ENCODE measurements around the gene YWHAH.

The YWHAH gene

GRCh38 chr22:31904651-31905050, 39.7 kb upstream of the YWHAH start:
- TF ChIP-seq ZFX (IDR thresholded peaks at IDR 0.05; ENCODE audit: borderline replicate concordance) (no peak), CTCF (IDR thresholded peaks at IDR 0.05) (no peak)
- no peak overlapping the region for H3K27ac ChIP-seq

- no peak overlapping the region for H3K27ac ChIP-seq
- TF ChIP-seq CTCF (IDR thresholded peaks at IDR 0.05) (no peak), ZFX (IDR thresholded peaks at IDR 0.05; ENCODE audit: borderline replicate concordance) (no peak)
These were observed 39.0 kb upstream of the YWHAH start for GRCh38 chr22:31905356-31905755.

- TF ChIP-seq ZFX (IDR thresholded peaks at IDR 0.05; ENCODE audit: borderline replicate concordance) = no peak
- TF ChIP-seq CTCF (IDR thresholded peaks at IDR 0.05) = no peak
- no peak overlapping the region for H3K27ac ChIP-seq
These were observed 38.2 kb upstream of the YWHAH start for GRCh38 chr22:31906086-31906485.

DNA sequence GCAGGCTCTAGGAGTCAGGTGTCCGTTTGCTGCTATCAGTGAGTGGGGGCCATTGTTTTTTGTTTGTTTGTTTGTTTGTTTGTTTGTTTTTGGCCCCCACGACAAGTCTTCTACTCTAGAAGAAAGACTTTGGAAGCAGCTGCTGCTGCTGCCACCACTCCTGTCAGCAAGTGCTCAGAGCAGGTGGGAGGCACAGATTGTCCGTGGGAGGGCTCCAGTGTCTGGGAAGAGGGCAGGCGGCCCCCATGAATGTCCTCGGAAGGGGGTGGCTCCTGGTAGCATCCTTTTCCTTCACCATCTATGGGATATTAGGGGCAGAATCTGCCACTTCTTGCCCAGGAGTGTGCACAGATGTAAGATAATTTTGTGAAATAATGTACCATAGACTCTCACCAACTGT, 37.8 kb upstream of the YWHAH start:
- H3K27ac ChIP-seq = no peak overlapping the region
- TF ChIP-seq CTCF (IDR thresholded peaks at IDR 0.05) = no peak
- no peak for TF ChIP-seq ZFX (IDR thresholded peaks at IDR 0.05; ENCODE audit: borderline replicate concordance)

DNA sequence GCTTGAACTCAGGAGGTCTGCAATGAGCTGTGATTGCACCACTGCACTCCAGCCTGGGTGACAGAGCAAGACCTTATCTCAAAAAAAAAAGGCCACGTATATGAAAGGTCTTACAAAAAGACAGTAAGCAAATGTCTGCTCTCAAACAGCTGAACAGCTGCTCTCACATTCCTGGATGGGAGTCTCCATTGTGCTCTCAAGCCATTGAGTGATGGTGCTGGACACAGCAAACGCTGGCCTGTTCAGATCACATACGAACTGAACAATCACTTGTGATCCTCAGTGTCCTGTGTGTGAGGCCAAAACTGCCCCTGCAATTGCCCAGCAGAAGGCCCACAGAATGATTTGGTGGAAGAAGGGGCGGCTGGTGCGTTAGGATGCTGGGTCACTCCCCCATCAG, 34.4 kb upstream of the YWHAH start:
- TF ChIP-seq CTCF (IDR thresholded peaks at IDR 0.05) (no peak), ZFX (IDR thresholded peaks at IDR 0.05; ENCODE audit: borderline replicate concordance) (no peak)
- H3K27ac ChIP-seq = no peak overlapping the region

DNA sequence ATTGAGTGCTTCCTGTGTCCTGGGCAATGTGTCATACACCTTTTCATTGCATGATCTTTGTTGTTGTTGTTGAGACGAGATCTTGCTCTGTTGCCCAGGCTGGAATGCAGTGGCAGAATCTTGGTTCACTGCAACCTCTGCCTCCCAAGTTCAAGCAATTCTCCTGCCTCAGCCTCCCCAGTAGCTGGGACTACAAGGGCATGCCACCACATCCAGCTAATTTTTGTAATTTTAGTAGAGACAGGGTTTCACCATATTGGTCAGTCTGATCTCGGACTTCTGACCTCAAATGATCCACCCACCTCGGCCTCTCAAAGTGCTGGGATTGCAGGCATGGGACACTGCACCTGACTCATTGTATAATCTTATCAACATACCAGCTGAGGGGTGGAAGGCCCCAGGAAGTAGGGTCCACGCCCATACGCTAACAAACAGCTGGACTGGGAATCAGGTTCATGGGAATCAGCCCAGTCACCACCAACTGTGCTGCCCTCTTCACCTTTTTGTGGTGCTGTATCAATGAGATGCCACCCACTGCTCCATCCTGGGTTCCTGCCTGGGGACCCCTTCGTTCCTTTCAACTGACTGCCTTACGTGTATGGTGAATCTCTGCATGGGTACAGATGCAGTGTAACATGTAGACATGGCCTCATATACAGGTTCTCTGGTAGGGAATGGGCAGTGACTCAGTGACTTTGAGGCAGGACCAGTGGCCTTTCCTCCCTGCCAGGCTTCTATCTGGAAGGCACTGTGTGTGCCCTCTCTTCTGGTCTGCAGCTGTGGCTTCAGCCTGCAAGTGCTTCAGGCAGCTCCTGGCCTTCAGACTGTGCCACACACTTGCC, 32.5 kb upstream of the YWHAH start:
- H3K27ac ChIP-seq = no peak overlapping the region

More for the DNA sequence above, 32.5 kb upstream of the YWHAH start:
- TF ChIP-seq CTCF (IDR thresholded peaks at IDR 0.05) (no peak), ZFX (IDR thresholded peaks at IDR 0.05; ENCODE audit: borderline replicate concordance) (no peak)
